GM12872 (cell line): ENCODE results near the gene RBPJ.

Experiments
- CTCF ChIP-seq: IDR thresholded peaks from 3 replicates; pipeline ENCODE4 v1.5.1; 2011; ENCODE audit warnings: low read depth, mild to moderate bottlenecking, low read length, moderate library complexity; ENCODE audit not compliant: insufficient read depth

RBPJ gene

GRCh38 chr4:26434030-26434639 lies 113.3 kb downstream of the RBPJ start:
- TF ChIP-seq CTCF, result no peak

- TF ChIP-seq CTCF, result no peak
Observed at GRCh38 chr4:26441102-26441501, 120.3 kb downstream of the RBPJ start.

GRCh38 chr4:26441771-26442170 lies 121.0 kb downstream of the RBPJ start:
- no peak for TF ChIP-seq CTCF

GRCh38 chr4:26447378-26447777 lies 126.6 kb downstream of the RBPJ start:
- TF ChIP-seq CTCF, result no peak

- no peak for TF ChIP-seq CTCF
Observed at GRCh38 chr4:26450418-26450817, 129.6 kb downstream of the RBPJ start.

GRCh38 chr4:26451597-26451996 lies 130.8 kb downstream of the RBPJ start:
- TF ChIP-seq CTCF, result no peak

- TF ChIP-seq CTCF, result no peak
Observed at GRCh38 chr4:26452565-26453531, 132.0 kb downstream of the RBPJ start.
